ENCODE measurements around the gene WDFY4.

WDFY4 gene

DNA sequence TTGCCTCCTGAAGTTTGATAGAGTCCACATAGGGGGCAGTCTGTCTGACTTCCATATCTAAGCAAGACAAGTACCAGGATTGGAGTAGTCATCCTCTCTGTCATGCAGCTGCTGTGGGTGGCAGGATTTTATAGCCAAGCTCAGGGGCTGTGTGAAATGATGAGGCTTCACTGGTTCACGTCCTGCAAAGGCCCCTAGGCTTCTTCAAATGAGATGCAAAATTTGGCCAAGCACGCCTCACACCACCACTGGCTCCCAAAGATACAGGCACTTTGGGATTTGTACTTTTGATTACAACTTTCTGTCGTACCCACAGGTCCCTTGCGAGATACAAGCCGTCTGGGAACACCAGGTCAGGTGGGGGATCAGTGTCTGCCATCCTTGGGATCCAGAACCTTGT is 67.1 kb downstream of the WDFY4 start:
- DNase-seq: no peak

GRCh38 chr10:48758411-48758810 is 73.7 kb downstream of the WDFY4 start:
- DNase-seq: no peak

GRCh38 chr10:48759113-48759901 is 74.6 kb downstream of the WDFY4 start:
- no peak for DNase-seq

- DNase-seq: no peak
Observed at GRCh38 chr10:48760983-48761382, 76.3 kb downstream of the WDFY4 start.

GRCh38 chr10:48762064-48763042 is 77.7 kb downstream of the WDFY4 start:
- DNase-seq: no peak

- DNase-seq: no peak
Observed at GRCh38 chr10:48763403-48763965, 78.8 kb downstream of the WDFY4 start.

DNA sequence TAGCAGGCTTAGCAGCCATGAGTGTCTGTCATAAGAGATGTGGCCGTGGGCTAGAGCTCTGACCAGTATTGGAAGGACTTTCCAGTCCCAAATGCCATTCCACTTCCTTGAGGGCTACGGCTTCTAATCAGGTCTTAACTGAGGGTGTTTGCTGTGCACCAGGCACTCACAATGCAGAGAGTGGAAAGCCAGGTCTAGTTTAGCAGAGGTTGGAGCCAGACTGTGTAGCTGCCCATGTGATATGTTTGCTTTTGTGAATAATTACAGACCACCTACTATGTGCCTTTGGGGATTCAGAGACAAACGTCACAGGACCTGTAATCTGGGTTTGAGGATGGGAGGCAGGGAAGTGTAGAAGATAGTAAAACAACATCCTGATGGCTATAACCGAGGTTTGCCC is 79.8 kb downstream of the WDFY4 start:
- DNase-seq: no peak

DNA sequence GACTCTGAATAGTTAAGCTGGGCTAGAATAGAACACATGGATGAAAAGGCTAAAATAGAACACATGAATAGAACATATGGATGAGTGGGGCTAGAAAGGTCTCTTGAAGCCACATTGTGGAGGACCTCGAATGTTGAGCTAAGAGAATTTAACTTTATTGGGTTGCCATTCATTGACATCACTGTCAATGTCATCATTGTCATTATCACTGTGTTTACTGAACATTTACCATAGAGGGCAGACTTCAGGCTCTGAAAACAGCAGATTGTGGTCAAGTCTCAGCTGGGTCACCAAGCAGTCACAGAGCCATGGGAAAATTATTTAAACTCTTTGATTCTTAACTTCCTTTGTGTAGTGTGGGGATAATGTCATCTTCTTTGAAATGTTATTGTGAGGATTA is 80.4 kb downstream of the WDFY4 start:
- no peak for DNase-seq

DNA sequence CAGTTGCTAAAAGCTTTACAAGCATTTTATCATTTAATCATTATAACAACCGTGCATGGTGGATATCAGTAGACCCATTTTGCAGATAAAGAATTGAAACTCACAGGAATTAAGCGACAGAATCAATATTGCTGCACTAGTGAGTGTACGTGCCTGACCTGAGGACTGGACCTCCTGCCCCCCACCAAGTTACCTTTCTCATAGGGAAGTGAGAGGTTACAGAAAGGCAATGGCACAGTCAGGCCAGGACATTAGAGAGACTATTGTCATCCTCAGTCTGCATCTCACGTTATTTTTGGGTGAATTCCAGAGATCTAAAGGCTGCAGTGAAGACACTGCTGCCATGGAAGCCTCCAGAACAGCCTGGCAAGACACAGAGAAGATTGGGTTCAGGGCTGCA is 80.9 kb downstream of the WDFY4 start:
- no peak for DNase-seq

DNA sequence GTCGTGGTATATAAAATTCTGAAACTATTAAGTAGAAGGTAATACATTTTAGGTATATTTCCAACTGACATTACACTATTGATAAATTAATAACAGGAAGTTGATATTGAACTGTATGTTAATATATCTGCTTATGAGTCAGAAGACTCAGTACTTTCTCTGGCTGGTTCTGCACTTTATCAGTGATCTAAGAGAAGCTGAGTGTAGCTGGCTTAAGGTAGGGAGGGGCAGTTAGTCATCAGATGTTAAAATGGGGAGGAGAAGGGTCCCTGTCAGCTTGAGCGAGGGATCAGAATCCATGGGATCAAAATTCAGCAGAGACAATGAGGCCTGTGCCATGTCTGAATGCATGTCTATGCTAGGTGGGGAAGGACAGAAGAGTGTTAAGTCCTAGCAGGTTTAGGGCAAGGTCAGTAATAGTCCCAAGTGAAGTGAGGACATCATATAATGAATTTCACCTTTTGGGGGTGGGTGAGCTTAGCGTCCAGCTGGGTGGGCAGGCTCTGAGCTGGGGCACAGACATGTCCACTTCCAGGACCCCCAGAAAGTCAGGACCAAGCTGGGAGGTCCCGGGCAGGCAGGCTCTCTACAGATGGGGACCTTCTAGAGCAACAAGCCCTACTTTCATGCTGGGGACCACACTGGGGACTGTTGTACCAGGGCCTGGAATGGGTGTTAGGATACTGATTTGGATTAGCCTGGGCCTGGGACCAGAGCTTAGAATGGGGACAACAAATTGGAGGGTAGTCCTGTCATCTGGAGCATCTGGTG is 82.9 kb downstream of the WDFY4 start:
- no peak for DNase-seq

GRCh38 chr10:48768144-48768766 is 83.6 kb downstream of the WDFY4 start:
- DNase-seq: no peak

GRCh38 chr10:48768926-48769325 is 84.3 kb downstream of the WDFY4 start:
- no peak for DNase-seq

DNA sequence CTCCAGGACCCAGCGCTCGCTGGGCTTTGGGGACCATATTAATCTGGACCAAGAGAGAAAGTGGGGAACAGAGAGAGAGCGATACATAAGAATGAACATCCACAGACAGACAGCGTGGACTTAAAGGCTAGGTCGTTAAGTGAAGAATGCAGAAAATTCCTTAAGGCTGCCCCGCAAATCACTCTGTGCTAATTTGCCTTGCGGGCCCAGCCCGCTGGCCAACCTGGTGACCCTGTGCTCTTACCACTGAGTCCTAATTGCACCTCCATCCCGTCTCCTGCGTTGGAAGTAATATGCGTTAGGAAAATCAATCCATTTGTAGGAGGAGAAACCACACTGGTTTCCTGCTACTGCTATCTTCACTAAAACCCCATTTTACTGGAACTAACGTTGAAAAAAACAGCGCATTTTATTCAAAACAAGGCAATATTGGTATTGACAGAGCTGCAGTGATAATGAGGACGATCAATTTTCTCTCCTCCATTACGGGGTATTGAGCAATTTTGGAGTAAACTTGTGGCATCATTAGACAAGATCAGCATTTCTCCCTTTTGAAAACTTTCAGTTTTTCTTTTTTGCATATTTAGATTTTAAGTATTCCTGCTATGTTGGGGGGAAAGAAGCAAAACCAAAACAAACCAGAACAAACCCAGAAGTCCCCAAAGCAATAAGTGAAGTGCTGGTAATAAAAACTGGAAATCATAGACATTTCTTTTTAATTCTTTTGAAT is 85.2 kb downstream of the WDFY4 start:
- no peak for DNase-seq

DNA sequence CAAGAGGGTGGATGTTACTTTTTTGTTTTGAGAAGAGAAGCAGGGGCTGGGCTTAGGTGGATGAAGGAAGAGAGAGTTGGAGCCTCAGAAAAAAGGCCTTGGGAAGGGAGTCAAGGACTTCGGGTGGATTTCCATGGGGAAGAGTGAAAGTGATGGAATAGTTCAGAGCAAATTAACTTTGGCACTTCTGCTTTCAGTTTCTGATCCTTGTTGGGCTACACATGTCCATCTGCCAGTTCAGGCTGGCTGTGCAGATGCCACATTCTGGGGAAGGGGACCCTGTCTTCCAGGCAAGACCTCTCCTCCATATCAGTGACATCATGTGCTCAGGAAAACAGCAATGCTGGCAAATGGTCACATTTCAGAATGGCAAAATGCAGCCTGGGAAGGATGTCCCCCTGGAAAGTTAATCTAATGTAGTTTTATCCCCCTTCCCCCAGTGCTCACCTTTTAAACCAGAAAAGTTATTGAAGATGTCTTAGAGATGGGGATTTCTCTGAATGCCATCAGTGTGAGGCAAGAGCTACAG is 86.0 kb downstream of the WDFY4 start:
- no peak for DNase-seq

DNA sequence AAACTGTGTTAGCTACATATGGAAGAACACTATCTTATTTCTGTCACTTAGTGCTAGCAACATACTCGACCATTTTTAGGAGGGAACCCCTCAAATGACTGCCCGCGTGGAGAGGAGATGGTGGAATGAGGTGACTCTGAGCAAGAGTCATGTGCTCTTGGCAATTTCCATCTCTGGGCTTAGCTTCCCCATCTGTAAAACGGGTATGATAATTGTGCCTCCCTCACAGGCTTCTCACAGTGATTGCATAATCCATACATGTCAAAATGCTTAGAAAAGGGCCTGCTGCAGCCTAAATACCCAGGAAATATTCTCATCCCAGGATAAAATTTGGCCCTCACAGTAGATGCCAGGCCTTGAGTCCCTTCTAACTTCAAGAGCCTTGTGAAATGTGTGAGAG is 86.6 kb downstream of the WDFY4 start:
- DNase-seq: no peak

DNA sequence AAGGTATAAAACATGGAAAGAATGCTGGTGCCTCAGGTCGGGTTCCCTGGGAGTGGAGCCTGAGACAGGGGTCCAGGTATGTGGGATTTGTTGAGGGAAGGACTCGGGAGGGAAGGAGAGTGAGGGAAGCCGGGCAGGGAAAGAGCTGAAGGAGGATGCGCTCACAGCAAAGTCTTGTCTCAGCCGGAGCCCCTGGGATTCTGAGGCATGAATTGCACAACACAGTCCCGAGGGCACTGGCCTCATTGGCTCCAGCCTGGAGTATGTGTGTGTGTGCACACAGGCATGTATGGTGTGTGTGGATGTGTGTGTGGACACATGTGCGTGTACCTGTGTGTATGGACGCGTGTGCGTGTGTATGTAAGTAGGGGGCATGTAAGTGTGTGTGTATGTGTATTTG is 87.4 kb downstream of the WDFY4 start:
- DNase-seq: no peak

DNA sequence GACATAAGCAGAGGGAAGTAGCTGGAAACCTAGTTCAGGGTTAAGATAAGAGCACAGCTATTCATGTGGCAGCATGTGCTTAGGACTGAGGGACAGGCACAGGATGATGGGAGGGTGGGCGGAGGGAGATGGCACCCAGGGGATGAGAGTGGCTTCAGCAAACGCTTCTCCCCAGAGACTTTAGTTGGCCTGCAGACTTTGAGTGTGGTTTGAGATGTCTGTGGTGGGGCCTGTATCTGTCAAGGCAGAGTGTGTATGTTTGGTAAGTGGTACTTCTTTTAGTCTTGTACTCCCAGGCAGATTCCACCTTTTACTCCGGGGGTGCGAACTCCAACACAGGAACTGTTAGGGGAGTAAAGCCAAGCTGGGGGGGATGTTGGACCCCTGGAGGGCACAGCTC is 88.9 kb downstream of the WDFY4 start:
- no peak for DNase-seq

- DNase-seq: no peak
Observed at GRCh38 chr10:48774416-48775205, 89.9 kb downstream of the WDFY4 start.

- DNase-seq: no peak
Observed at GRCh38 chr10:48775206-48775517, 90.5 kb downstream of the WDFY4 start.

GRCh38 chr10:48776005-48776522 is 91.4 kb downstream of the WDFY4 start:
- no peak for DNase-seq
